Breast epithelium (tissue), 4 donors: ENCODE measurements around the gene DCXR. TPM values are rescaled to one million over a fixed set of nuclear protein-coding genes. Genes with fewer than 3 reads are reported as not detected.
"Not testable (repeated sequence)": the region's sequence is repeated elsewhere in the genome, so short reads cannot be mapped to it uniquely, and the experiment has no call there.

Experiments
- DNase-seq, 2 donors: peaks; one replicate each; pipeline ENCODE4 v3.0.0-alpha.2; 2019; ENCODE audit warnings: low spot score in 2 of 2
- H3K27ac ChIP-seq, 2 donors: fragments of 200-600 bp; sonication (generic) in 1 of 2; one replicate each; pipeline ENCODE4 v1.5.1; 2016 to 2019; ENCODE audit warnings: mild to moderate bottlenecking in 1 of 2
- H3K27me3 ChIP-seq, 2 donors: fragments of 200-600 bp; sonication (generic) in 1 of 2; one replicate each; pipeline versions ENCODE4 v1.5.1 to v1.6.0; 2017 to 2019; ENCODE audit warnings: control low read depth in 1 of 2, mild to moderate bottlenecking in 1 of 2
- H3K36me3 ChIP-seq: fragments of 200-600 bp; one replicate; pipeline ENCODE4 v1.5.1; 2019
- H3K4me1 ChIP-seq, 2 donors: fragments of 200-600 bp; sonication (generic); one replicate each; pipeline ENCODE4 v1.5.1; 2016 to 2019; ENCODE audit warnings: control low read depth in 1 of 2
- H3K4me3 ChIP-seq, 3 donors: fragments of 200-600 bp; sonication (generic); 1 replicate in 2 of 3; 2 replicates in 1 of 3; pipeline ENCODE4 v1.5.1; 2016 to 2019; ENCODE audit warnings: mild to moderate bottlenecking in 3 of 3, moderate library complexity in 2 of 3
- H3K9me3 ChIP-seq, 2 donors: fragments of 200-600 bp; sonication (generic) in 1 of 2; one replicate each; pipeline ENCODE4 v1.5.1; 2016 to 2019; ENCODE audit warnings: control low read depth in 1 of 2
- POLR2A ChIP-seq: fragments of 450-650 bp; IDR thresholded peaks from one replicate; pipeline ENCODE4 v1.6.1; 2016; ENCODE audit warnings: antibody characterized with exemption, mild to moderate bottlenecking, moderate library complexity
- POLR2AphosphoS5 ChIP-seq, 3 donors: sonication (generic); formaldehyde crosslinking; IDR thresholded peaks; one replicate each; pipeline ENCODE4 v1.6.1; 2017; ENCODE audit warnings: antibody characterized with exemption in 3 of 3
- intact Hi-C: fragments of 100-400 bp; cut with DNase I; formaldehyde crosslinking; loops from one replicate; pipeline ENCODE4 v1.15.1; 2023; ENCODE audit warnings: low total_unique reads
- total RNA-seq, 3 donors: library from RNA; depleted of rRNA; stranded (reverse); fragments of >200 nt; gene quantifications; one replicate each; pipeline ENCODE4 v1.1.0, GENCODE V29; 2016
- TF ChIP-seq, protein P1 (sequence below), 3 donors: fragments of 450-650 bp; IDR thresholded peaks; one replicate each; pipeline ENCODE4 v1.5.1; 2016 to 2017; ENCODE audit warnings: antibody characterized with exemption in 3 of 3, mild to moderate bottlenecking in 3 of 3, moderate library complexity in 3 of 3

Gene DCXR
- total RNA-seq, 3 donors from 2014 or later = 202 to 484 (median 228) TPM

- Histone ChIP-seq H3K9me3 (no peaks in the 10 kb centered on the region), H3K4me3 (no peak overlapping the region), H3K27me3 (no peaks in the 10 kb centered on the region), H3K27ac (no peak overlapping the region), H3K4me1 (no peaks in the 10 kb centered on the region), H3K36me3 (no peaks in the 10 kb centered on the region)
- intact Hi-C loops = no loop called here
- TF ChIP-seq POLR2A = no peak
- no peak for TF ChIP-seq POLR2AphosphoS5 (IDR thresholded peaks at IDR 0.05)
- TF ChIP-seq, protein P1, sequence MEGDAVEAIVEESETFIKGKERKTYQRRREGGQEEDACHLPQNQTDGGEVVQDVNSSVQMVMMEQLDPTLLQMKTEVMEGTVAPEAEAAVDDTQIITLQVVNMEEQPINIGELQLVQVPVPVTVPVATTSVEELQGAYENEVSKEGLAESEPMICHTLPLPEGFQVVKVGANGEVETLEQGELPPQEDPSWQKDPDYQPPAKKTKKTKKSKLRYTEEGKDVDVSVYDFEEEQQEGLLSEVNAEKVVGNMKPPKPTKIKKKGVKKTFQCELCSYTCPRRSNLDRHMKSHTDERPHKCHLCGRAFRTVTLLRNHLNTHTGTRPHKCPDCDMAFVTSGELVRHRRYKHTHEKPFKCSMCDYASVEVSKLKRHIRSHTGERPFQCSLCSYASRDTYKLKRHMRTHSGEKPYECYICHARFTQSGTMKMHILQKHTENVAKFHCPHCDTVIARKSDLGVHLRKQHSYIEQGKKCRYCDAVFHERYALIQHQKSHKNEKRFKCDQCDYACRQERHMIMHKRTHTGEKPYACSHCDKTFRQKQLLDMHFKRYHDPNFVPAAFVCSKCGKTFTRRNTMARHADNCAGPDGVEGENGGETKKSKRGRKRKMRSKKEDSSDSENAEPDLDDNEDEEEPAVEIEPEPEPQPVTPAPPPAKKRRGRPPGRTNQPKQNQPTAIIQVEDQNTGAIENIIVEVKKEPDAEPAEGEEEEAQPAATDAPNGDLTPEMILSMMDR (IDR thresholded peaks at IDR 0.05) = no peak
- no peak for DNase-seq
Measured at GRCh38 chr17:82042649-82043048, 5.2 kb upstream of the DCXR start.

DNA sequence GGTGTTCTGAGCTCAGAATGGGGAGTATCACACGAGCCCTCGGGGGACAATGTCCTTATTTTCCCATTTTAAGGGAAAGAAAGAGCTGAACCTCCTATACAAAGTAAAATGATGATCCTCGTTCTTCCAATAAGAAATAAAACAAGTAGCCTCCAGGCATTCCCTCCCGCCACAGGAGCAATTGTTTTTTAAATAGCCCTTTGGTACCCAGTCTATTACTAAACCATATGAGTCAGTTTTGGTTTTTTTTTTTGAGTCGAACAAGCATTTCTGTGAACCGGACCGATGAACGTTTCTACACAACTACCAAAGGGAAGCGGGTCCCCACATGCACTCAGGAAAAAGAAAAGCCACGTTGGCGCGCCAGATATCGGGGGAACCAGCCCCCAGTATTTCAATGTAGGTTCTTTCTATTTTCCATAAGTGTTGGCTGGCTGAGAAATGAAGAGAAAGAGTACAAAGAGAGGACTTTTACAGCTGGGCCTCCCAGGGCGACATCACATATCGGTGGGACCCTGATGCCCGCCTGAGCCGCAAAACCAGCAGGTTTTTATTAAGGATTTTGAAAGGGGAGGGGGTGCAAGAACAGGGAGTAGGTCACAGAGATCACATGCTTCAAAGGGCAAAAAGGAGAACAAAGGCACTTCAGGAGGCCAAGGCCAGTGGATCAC lies 3.8 kb upstream of the DCXR start:
- DNase-seq = no peak
- no peak for TF ChIP-seq POLR2A
- TF ChIP-seq POLR2AphosphoS5 (IDR thresholded peaks at IDR 0.05) = no peak
- TF ChIP-seq, protein P1 (IDR thresholded peaks at IDR 0.05) = no peak
- Histone ChIP-seq H3K4me1 (peaks cover 6 to 10% of the 10 kb centered on the region in 2 donors), H3K27ac (no peak overlapping the region), H3K27me3 (no peaks in the 10 kb centered on the region), H3K9me3 (no peaks in the 10 kb centered on the region), H3K36me3 (no peaks in the 10 kb centered on the region), H3K4me3 (no peak overlapping the region)
- intact Hi-C loops = no loop called here

- no peak for DNase-seq
- no peak overlapping the region for H3K27ac ChIP-seq
- intact Hi-C loops = loop anchor here (10.0 kb wide), 1 partner anchor 45 kb away; no protein-coding TSS in a partner anchor
- H3K36me3 ChIP-seq = no peaks in the 10 kb centered on the region
- no peaks in the 10 kb centered on the region for H3K27me3 ChIP-seq
- H3K9me3 ChIP-seq = no peaks in the 10 kb centered on the region
- no peak overlapping the region for H3K4me3 ChIP-seq
- TF ChIP-seq POLR2A (no peak), POLR2AphosphoS5 (IDR thresholded peaks at IDR 0.05) (no peak)
- TF ChIP-seq, protein P1 (IDR thresholded peaks at IDR 0.05) = no peak
- H3K4me1 ChIP-seq = peaks cover 8 to 10% of the 10 kb centered on the region in 2 donors
Measured at GRCh38 chr17:82039695-82040299, 2.3 kb upstream of the DCXR start.

GRCh38 chr17:82038796-82039409 lies 1.4 kb upstream of the DCXR start:
- not testable (repeated sequence) for H3K27ac ChIP-seq, H3K27me3 ChIP-seq, H3K4me1 ChIP-seq, H3K9me3 ChIP-seq, H3K36me3 ChIP-seq, H3K4me3 ChIP-seq, DNase-seq
- intact Hi-C loops = loop anchor here (10.0 kb wide), 1 partner anchor 46 kb away; no protein-coding TSS in a partner anchor

GRCh38 chr17:82037889-82038195 lies 345 bp upstream of the DCXR start:
- intact Hi-C loops = loop anchor here (10.0 kb wide), 1 partner anchor 47 kb away; no protein-coding TSS in a partner anchor
- H3K9me3 ChIP-seq = no peaks in the 10 kb centered on the region
- no peak for TF ChIP-seq POLR2A
- TF ChIP-seq POLR2AphosphoS5 (IDR thresholded peaks at IDR 0.05) = no peak
- TF ChIP-seq, protein P1 (IDR thresholded peaks at IDR 0.05) = no peak
- H3K27me3 ChIP-seq = no peaks in the 10 kb centered on the region
- peak overlapping the region; percentile 58 to 96 (median 63) for H3K4me3 ChIP-seq
- DNase-seq = no peak
- peak overlapping the region; percentile 87 to 99 for H3K27ac ChIP-seq
- peaks cover 8 to 10% of the 10 kb centered on the region in 2 donors for H3K4me1 ChIP-seq
- no peaks in the 10 kb centered on the region for H3K36me3 ChIP-seq
